Neuronal stem cell (in vitro differentiated cells): Measurements from ENCODE around the gene USP24.

Experiments used
- DNase-seq: peaks from one replicate; pipeline ENCODE4 v3.0.0-alpha.2; 2013; ENCODE audit warnings: low spot score
- H2AFZ ChIP-seq: one replicate; pipeline ENCODE4 v1.6.1; 2013; ENCODE audit warnings: mild to moderate bottlenecking, low read length, inconsistent platforms
- H2AK5ac ChIP-seq: 2 replicates; pipeline ENCODE4 v1.6.1; 2013; ENCODE audit warnings: low read depth, mild to moderate bottlenecking, inconsistent platforms, low read length, moderate library complexity, mixed read lengths
- H2BK120ac ChIP-seq: 2 replicates; pipeline ENCODE4 v1.6.1; 2013; ENCODE audit warnings: low read depth, mild to moderate bottlenecking, inconsistent platforms, low read length, moderate library complexity, mixed read lengths
- H2BK12ac ChIP-seq: one replicate; pipeline ENCODE4 v1.6.1; 2013; ENCODE audit warnings: low read length, inconsistent platforms
- H2BK15ac ChIP-seq: 2 replicates; pipeline ENCODE4 v1.6.1; 2013; ENCODE audit warnings: mild to moderate bottlenecking, low read length, inconsistent platforms, mixed read lengths
- H2BK5ac ChIP-seq: one replicate; pipeline ENCODE4 v1.6.1; 2013; ENCODE audit warnings: inconsistent platforms, mild to moderate bottlenecking, low read length, moderate library complexity
- H3K14ac ChIP-seq: one replicate; pipeline ENCODE4 v1.6.1; 2013; ENCODE audit warnings: low read length, inconsistent platforms
- H3K18ac ChIP-seq: 2 replicates; pipeline ENCODE4 v1.6.1; 2013; ENCODE audit warnings: low read length, inconsistent platforms
- H3K23ac ChIP-seq: 2 replicates; pipeline ENCODE4 v1.6.1; 2013; ENCODE audit warnings: low read depth, mild to moderate bottlenecking, mixed read lengths, low read length, inconsistent platforms; ENCODE audit not compliant: poor library complexity
- H3K27ac ChIP-seq: replicated peaks from 3 replicates; pipeline ENCODE4 v1.5.1; 2013; ENCODE audit warnings: low read length, inconsistent platforms
- H3K27me3 ChIP-seq, 3 experiments: 2 replicates each; pipeline ENCODE4 v1.6.1; 2013; ENCODE audit warnings: low read length in 3 of 3, mild to moderate bottlenecking in 2 of 3, inconsistent platforms in 1 of 3, low read depth in 1 of 3, mixed read lengths in 1 of 3, moderate library complexity in 1 of 3; ENCODE audit not compliant: control insufficient read depth in 3 of 3, insufficient read depth in 3 of 3
- H3K36me3 ChIP-seq, 2 donors: replicated peaks in 1 of 2; 2 replicates each; pipeline ENCODE4 v1.6.1; 2013; ENCODE audit warnings: low read length in 2 of 2; ENCODE audit not compliant: control insufficient read depth in 2 of 2, insufficient read depth in 2 of 2
- H3K4ac ChIP-seq: 2 replicates; pipeline ENCODE4 v1.6.1; 2013; ENCODE audit warnings: inconsistent platforms, mild to moderate bottlenecking, low read length, moderate library complexity
- H3K4me1 ChIP-seq, 2 donors: 1 replicate in 1 of 2; 2 replicates in 1 of 2; pipeline ENCODE4 v1.6.1; 2013; ENCODE audit warnings: low read length in 2 of 2, low read depth in 1 of 2; ENCODE audit not compliant: control insufficient read depth in 2 of 2, insufficient read depth in 1 of 2
- H3K4me2 ChIP-seq: one replicate; pipeline ENCODE4 v1.6.1; 2013; ENCODE audit warnings: mild to moderate bottlenecking, low read length, inconsistent platforms; ENCODE audit not compliant: insufficient read depth, poor library complexity, severe bottlenecking
- H3K4me3 ChIP-seq, 2 donors: 2 replicates each; pipeline ENCODE4 v1.5.1; 2013; ENCODE audit warnings: low read length in 2 of 2, mild to moderate bottlenecking in 2 of 2, inconsistent platforms in 1 of 2, moderate library complexity in 1 of 2
- H3K79me1 ChIP-seq: one replicate; pipeline ENCODE4 v1.6.1; 2013; ENCODE audit warnings: low read depth, mild to moderate bottlenecking, inconsistent platforms, low read length, moderate library complexity
- H3K9ac ChIP-seq: one replicate; pipeline ENCODE4 v1.6.1; 2013; ENCODE audit warnings: mild to moderate bottlenecking, low read depth, low read length, inconsistent platforms; ENCODE audit not compliant: poor library complexity
- H3K9me3 ChIP-seq, 2 donors: replicated peaks in 1 of 2; 2 replicates each; pipeline versions ENCODE3 to v1.6.1; 2013; ENCODE audit warnings: low read length in 2 of 2, mild to moderate bottlenecking in 2 of 2, inconsistent platforms in 1 of 2, low read depth in 1 of 2, mixed read lengths in 1 of 2, moderate library complexity in 1 of 2; ENCODE audit not compliant: control insufficient read depth in 2 of 2, insufficient read depth in 1 of 2
- H4K8ac ChIP-seq: one replicate; pipeline ENCODE4 v1.6.1; 2013; ENCODE audit warnings: low read depth, mild to moderate bottlenecking, inconsistent platforms, low read length, moderate library complexity
- H4K91ac ChIP-seq: one replicate; pipeline ENCODE4 v1.6.1; 2013; ENCODE audit warnings: low read length, low read depth, mild to moderate bottlenecking, inconsistent platforms; ENCODE audit not compliant: poor library complexity
- WGBS, 2 donors: extraction: QIAGEN DNeasy Blood & Tissue Kit; methylation state at CpG; one replicate each; pipeline ENCODE4 v1.1.7; 2013; ENCODE audit warnings: missing lambda C conversion rate in 2 of 2, mixed read lengths in 1 of 2; ENCODE audit not compliant: insufficient read length in 2 of 2, insufficient replicate concordance in 1 of 2; ENCODE audit errors: extremely low coverage in 2 of 2; 5-methylcytosine and 5-hydroxymethylcytosine counted together

The USP24 gene

DNA sequence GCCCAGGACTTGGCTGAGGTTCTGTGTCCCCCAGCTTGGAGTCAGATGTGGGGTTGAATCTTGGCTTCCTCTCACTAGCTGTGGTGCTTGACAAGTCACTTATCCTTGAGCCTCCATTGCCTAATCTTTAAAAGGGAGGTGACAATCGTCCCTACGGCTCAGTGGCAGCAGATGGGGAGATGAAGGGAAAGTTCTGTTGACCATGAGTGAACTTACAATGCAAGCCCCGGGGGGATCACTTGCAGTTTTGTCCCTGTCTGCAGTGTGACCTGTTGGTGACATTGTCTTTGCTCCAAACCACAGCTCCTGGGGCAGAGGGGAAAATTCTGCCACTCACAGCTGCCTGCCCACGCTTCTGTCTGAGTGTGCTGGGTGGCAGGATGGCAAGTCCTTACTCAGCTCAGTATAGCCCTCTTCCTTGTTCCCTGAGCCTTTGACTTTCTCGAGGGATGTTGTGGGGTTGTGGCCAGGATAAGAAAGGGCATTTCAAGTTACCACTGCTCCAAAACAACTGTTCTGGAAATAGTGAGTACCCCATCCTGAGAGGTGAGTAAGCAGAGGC lies 174.2 kb downstream of the USP24 start:
- H4K8ac ChIP-seq: no peak overlapping the region
- peaks cover 0 to 2% of the 10 kb centered on the region in 2 donors for H3K9me3 ChIP-seq
- peaks cover 0 to 13% of the 10 kb centered on the region in 2 donors for H3K4me1 ChIP-seq
- no peak overlapping the region for H2BK15ac ChIP-seq
- DNase-seq: no peak
- H3K4ac ChIP-seq: no peak overlapping the region
- H2BK5ac ChIP-seq: no peak overlapping the region
- H3K36me3 ChIP-seq: peaks cover 0 to 5% of the 10 kb centered on the region in 2 donors
- no peak overlapping the region for H3K18ac ChIP-seq
- H3K4me3 ChIP-seq: peak overlapping the region in 1 of 2 donors; percentile 90
- H2AK5ac ChIP-seq: no peak overlapping the region
- H3K27ac ChIP-seq: no peak overlapping the region
- H3K23ac ChIP-seq: no peak overlapping the region
- WGBS, 2 donors: no CpG with 5 or more reads among the region's 5 CpGs
- H3K4me2 ChIP-seq: peak overlapping the region; percentile 99
- no peak overlapping the region for H2AFZ ChIP-seq
- no peak overlapping the region for H4K91ac ChIP-seq
- no peaks in the 10 kb centered on the region for H3K79me1 ChIP-seq
- no peak overlapping the region for H2BK12ac ChIP-seq
- H3K14ac ChIP-seq: no peak overlapping the region
- no peak overlapping the region for H2BK120ac ChIP-seq
- no peak overlapping the region for H3K9ac ChIP-seq
- peaks cover 7 to 85% (median 29%) of the 10 kb centered on the region in 3 experiments for H3K27me3 ChIP-seq

DNA sequence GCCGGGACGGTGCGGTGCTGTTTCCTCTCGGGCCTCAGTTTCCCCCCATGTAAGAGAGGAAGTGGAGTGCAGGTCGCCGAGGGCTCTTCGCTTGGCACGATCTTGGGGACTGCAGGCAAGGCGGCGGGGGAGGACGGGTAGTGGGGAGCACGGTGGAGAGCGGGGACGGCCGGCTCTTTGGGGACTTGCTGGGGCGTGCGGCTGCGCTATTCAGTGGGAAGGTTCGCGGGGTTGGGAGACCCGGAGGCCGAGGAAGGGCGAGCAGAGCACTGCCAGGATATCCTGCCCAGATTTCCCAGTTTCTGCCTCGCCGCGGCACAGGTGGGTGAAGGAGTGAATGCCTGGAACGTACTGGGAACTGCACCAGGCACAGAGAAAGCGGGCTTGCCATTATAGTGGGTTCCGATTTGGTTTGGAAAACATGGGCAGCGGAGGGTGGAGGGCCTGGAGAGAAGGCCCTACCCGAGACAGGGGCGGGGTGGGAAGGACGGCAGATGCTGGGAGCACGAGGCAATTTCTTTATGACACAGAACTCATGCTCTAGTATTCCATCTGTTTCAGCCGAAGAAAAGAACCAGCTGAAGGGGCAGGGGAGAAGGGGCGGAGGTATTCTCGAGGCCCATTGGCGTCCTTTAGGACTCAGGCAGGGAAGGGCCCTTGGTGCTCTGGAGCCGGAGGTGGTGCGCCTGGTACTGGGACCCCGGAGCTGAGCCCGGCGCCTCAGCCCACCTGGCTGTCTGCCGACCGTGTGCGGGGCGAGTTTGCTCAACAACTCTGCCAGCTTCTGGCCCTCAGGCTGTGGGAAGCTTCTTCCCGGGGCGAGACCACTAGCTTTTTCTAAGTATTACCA lies 174.9 kb downstream of the USP24 start:
- no peak overlapping the region for H3K27ac ChIP-seq
- peak overlapping the region; percentile 87 for H2AFZ ChIP-seq
- peak overlapping the region; percentile 95 for H3K23ac ChIP-seq
- H3K14ac ChIP-seq: peak overlapping the region; percentile 94
- peak overlapping the region; percentile 94 for H2AK5ac ChIP-seq
- peak overlapping the region; percentile 99 for H3K4me2 ChIP-seq
- H3K4me3 ChIP-seq: peak overlapping the region; percentile 33 to 90
- H3K18ac ChIP-seq: peak overlapping the region; percentile 98
- peaks cover 0 to 13% of the 10 kb centered on the region in 2 donors for H3K4me1 ChIP-seq
- peak overlapping the region; percentile 99 for H2BK12ac ChIP-seq
- no peak overlapping the region for H4K91ac ChIP-seq
- H3K36me3 ChIP-seq: peaks cover 0 to 5% of the 10 kb centered on the region in 2 donors
- peaks cover 0 to 2% of the 10 kb centered on the region in 2 donors for H3K9me3 ChIP-seq
- no peak overlapping the region for H2BK120ac ChIP-seq
- H2BK15ac ChIP-seq: peak overlapping the region; percentile 72
- H3K4ac ChIP-seq: no peak overlapping the region
- peak overlapping the region; percentile 39 for H2BK5ac ChIP-seq
- H3K79me1 ChIP-seq: no peaks in the 10 kb centered on the region
- no peak for DNase-seq
- H3K27me3 ChIP-seq: peaks cover 7 to 90% (median 29%) of the 10 kb centered on the region in 3 experiments
- no CpG with 5 or more reads among the region's 49 CpGs for WGBS, 2 donors
- H4K8ac ChIP-seq: no peak overlapping the region
- peak overlapping the region; percentile 96 for H3K9ac ChIP-seq

DNA sequence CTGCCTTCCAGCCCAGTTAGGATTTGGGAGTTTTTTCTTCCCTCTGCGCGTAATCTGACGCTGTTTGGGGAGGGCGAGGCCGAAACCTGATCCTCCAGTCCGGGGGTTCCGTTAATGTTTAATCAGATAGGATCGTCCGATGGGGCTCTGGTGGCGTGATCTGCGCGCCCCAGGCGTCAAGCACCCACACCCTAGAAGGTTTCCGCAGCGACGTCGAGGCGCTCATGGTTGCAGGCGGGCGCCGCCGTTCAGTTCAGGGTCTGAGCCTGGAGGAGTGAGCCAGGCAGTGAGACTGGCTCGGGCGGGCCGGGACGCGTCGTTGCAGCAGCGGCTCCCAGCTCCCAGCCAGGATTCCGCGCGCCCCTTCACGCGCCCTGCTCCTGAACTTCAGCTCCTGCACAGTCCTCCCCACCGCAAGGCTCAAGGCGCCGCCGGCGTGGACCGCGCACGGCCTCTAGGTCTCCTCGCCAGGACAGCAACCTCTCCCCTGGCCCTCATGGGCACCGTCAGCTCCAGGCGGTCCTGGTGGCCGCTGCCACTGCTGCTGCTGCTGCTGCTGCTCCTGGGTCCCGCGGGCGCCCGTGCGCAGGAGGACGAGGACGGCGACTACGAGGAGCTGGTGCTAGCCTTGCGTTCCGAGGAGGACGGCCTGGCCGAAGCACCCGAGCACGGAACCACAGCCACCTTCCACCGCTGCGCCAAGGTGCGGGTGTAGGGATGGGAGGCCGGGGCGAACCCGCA lies 175.7 kb downstream of the USP24 start, which contains the start of gene PCSK9:
Gene PCSK9 (plus strand): TSS at position 207 of the 741 bp plus-strand sequence. CDS start 290 bp downstream, at position 497.
- Histone ChIP-seq H4K91ac (no peak within 1 kb of the TSS), H2AK5ac (peak within 1 kb of the TSS; percentile 94), H3K36me3 (peaks cover 0 to under 1% of the 10 kb centered on the region in 2 donors), H3K18ac (peak within 1 kb of the TSS; percentile 98), H4K8ac (peak within 1 kb of the TSS; percentile 90), H3K23ac (peak within 1 kb of the TSS; percentile 95), H3K9ac (peak within 1 kb of the TSS; percentile 96), H2BK12ac (peak within 1 kb of the TSS; percentile 99), H3K27ac (no peak within 1 kb of the TSS), H3K27me3 (peaks cover 7 to 91% (median 29%) of the 10 kb centered on the region in 3 experiments), H3K4ac (no peak within 1 kb of the TSS), H3K9me3 (peaks cover 0 to 2% of the 10 kb centered on the region in 2 donors), H2AFZ (peak within 1 kb of the TSS; percentile 87), H2BK120ac (no peak within 1 kb of the TSS), H2BK15ac (peak within 1 kb of the TSS; percentile 72), H3K79me1 (no peaks in the 10 kb centered on the region), H3K4me2 (peak within 1 kb of the TSS; percentile 99), H3K4me1 (peaks cover 0 to 13% of the 10 kb centered on the region in 2 donors), H3K14ac (peak within 1 kb of the TSS; percentile 94), H2BK5ac (peak within 1 kb of the TSS; percentile 39), H3K4me3 (peak within 1 kb of the TSS; percentile 33 to 90)
- WGBS, 2 donors: no CpG with 5 or more reads among the region's 67 CpGs
- DNase-seq: peak; percentile 42
